CD14-positive monocyte (primary cell): ENCODE data around the gene AXL. TPM values are rescaled to one million over a fixed set of nuclear protein-coding genes. Genes with fewer than 3 reads are reported as not detected.

Source experiments
- DNase-seq, 3 donors: peaks; one replicate each; pipeline ENCODE4 v3.0.0-alpha.2; 2011 to 2022
- H2AFZ ChIP-seq: 2 replicates; pipeline ENCODE4 v1.6.0; 2012; ENCODE audit warnings: mild to moderate bottlenecking, low read depth, low read length, inconsistent platforms; ENCODE audit not compliant: insufficient read depth, poor library complexity, severe bottlenecking
- H3K27ac ChIP-seq, 2 donors: 1 replicate in 1 of 2; 2 replicates in 1 of 2; pipeline ENCODE4 v1.5.1; 2012 to 2013; ENCODE audit warnings: low read length in 2 of 2, control low read depth in 1 of 2, inconsistent platforms in 1 of 2, low read depth in 1 of 2, mild to moderate bottlenecking in 1 of 2
- H3K27me3 ChIP-seq, 2 donors: one replicate each; pipeline versions ENCODE4 v1.6.0 to v1.6.1; 2011 to 2013; ENCODE audit warnings: low read length in 2 of 2; ENCODE audit not compliant: control insufficient read depth in 2 of 2, insufficient read depth in 2 of 2
- H3K36me3 ChIP-seq, 2 donors: replicated peaks in 1 of 2; 1 replicate in 1 of 2; 2 replicates in 1 of 2; pipeline versions ENCODE4 v1.5.1 to v1.6.1; 2012 to 2013; ENCODE audit warnings: low read length in 2 of 2, control low read depth in 1 of 2, inconsistent platforms in 1 of 2, mild to moderate bottlenecking in 1 of 2; ENCODE audit not compliant: insufficient read depth in 2 of 2, control insufficient read depth in 1 of 2
- H3K4me1 ChIP-seq, 2 donors: 1 replicate in 1 of 2; 2 replicates in 1 of 2; pipeline versions ENCODE4 v1.5.1 to v1.6.1; 2012 to 2013; ENCODE audit warnings: low read length in 2 of 2, control low read depth in 1 of 2, inconsistent platforms in 1 of 2, mild to moderate bottlenecking in 1 of 2, moderate library complexity in 1 of 2; ENCODE audit not compliant: insufficient read depth in 2 of 2, control insufficient read depth in 1 of 2
- H3K4me2 ChIP-seq: replicated peaks from 2 replicates; pipeline ENCODE3; 2012; ENCODE audit warnings: low read length, moderate library complexity, mild to moderate bottlenecking; ENCODE audit not compliant: poor library complexity, severe bottlenecking; ENCODE audit errors: extremely low read depth
- H3K4me3 ChIP-seq, 3 experiments: fragments of 200-600 bp in 1 of 3; sonication (generic) in 1 of 3; replicated peaks in 1 of 3; 1 replicate in 2 of 3; 2 replicates in 1 of 3; pipeline ENCODE4 v1.5.1; 2011 to 2013; ENCODE audit warnings: low read length in 3 of 3, mild to moderate bottlenecking in 3 of 3, control low read depth in 2 of 3, low read depth in 2 of 3, inconsistent platforms in 1 of 3, moderate library complexity in 1 of 3
- H3K79me2 ChIP-seq: 2 replicates; pipeline ENCODE4 v1.6.0; 2012; ENCODE audit warnings: mild to moderate bottlenecking, control low read depth, inconsistent platforms, low read length, moderate library complexity; ENCODE audit not compliant: insufficient read depth
- H3K9ac ChIP-seq: 2 replicates; pipeline ENCODE4 v1.6.0; 2017; ENCODE audit warnings: low read length, mild to moderate bottlenecking; ENCODE audit not compliant: insufficient read depth, poor library complexity, severe bottlenecking
- H3K9me3 ChIP-seq, 2 donors: replicated peaks in 1 of 2; 1 replicate in 1 of 2; 2 replicates in 1 of 2; pipeline versions ENCODE4 v1.5.1 to v1.6.1; 2012 to 2013; ENCODE audit warnings: low read length in 2 of 2, control low read depth in 1 of 2; ENCODE audit not compliant: control insufficient read depth in 1 of 2, insufficient read depth in 1 of 2
- H4K20me1 ChIP-seq: 2 replicates; pipeline ENCODE4 v1.6.0; 2012; ENCODE audit warnings: mild to moderate bottlenecking, low read length, control low read depth, moderate library complexity; ENCODE audit not compliant: insufficient read depth
- H3K27ac Mint-ChIP-seq, 7 donors: one replicate each; pipeline ENCODE4 v1.8.0; 2020; ENCODE audit warnings: mild to moderate bottlenecking in 7 of 7, mixed read lengths in 7 of 7, moderate library complexity in 6 of 7, inconsistent platforms in 2 of 7
- H3K27me3 Mint-ChIP-seq, 3 donors: one replicate each; pipeline ENCODE4 v1.8.0; 2021 to 2022; ENCODE audit warnings: low read depth in 3 of 3, mild to moderate bottlenecking in 3 of 3, mixed read lengths in 3 of 3, moderate library complexity in 3 of 3, inconsistent platforms in 1 of 3
- H3K36me3 Mint-ChIP-seq, 2 donors: one replicate each; pipeline ENCODE4 v1.8.0; 2020; ENCODE audit warnings: mixed read lengths in 2 of 2, inconsistent platforms in 1 of 2, mild to moderate bottlenecking in 1 of 2
- H3K4me1 Mint-ChIP-seq: one replicate; pipeline ENCODE4 v1.8.0; 2020; ENCODE audit warnings: mild to moderate bottlenecking, mixed read lengths
- H3K4me3 Mint-ChIP-seq, 2 donors: one replicate each; pipeline ENCODE4 v1.8.0; 2020; ENCODE audit warnings: mild to moderate bottlenecking in 2 of 2, mixed read lengths in 2 of 2, moderate library complexity in 1 of 2
- H3K9me3 Mint-ChIP-seq, 7 donors: one replicate each; pipeline ENCODE4 v1.8.0; 2020 to 2022; ENCODE audit warnings: mixed read lengths in 7 of 7, mild to moderate bottlenecking in 6 of 7, moderate library complexity in 6 of 7, inconsistent platforms in 2 of 7
- WGBS: methylation state at CpG from one replicate; pipeline ENCODE4 v1.1.5; 2013; ENCODE audit warnings: missing lambda C conversion rate; ENCODE audit not compliant: insufficient coverage; 5-methylcytosine and 5-hydroxymethylcytosine counted together
- intact Hi-C, 2 donors: fragments of 100-400 bp; cut with micrococcal nuclease; formaldehyde crosslinking; loops; one replicate each; pipeline versions ENCODE4 v1.15.0 to v1.15.1; 2023
- polyA plus RNA-seq, 3 donors: library from polyadenylated mRNA; depleted of rRNA in 1 of 3; unstranded in 2 of 3; stranded (reverse) in 1 of 3; fragments of 300-500 nt in 2 of 3; fragments of >200 nt in 1 of 3; fragmentation: Illumina TruSeq in 2 of 3; gene quantifications; 1 replicate in 2 of 3; 2 replicates in 1 of 3; pipeline ENCODE4 v1.2.3, GENCODE V29; 2012 to 2021
- TF ChIP-seq, protein P1 (sequence below): fragments of 200-600 bp; IDR thresholded peaks from one replicate; pipeline ENCODE4 v1.8.0; 2022; ENCODE audit warnings: antibody characterized with exemption, mild to moderate bottlenecking

Gene AXL
- polyA plus RNA-seq, 3 donors = 0.05 to 0.07 TPM; not detected in 1

DNA sequence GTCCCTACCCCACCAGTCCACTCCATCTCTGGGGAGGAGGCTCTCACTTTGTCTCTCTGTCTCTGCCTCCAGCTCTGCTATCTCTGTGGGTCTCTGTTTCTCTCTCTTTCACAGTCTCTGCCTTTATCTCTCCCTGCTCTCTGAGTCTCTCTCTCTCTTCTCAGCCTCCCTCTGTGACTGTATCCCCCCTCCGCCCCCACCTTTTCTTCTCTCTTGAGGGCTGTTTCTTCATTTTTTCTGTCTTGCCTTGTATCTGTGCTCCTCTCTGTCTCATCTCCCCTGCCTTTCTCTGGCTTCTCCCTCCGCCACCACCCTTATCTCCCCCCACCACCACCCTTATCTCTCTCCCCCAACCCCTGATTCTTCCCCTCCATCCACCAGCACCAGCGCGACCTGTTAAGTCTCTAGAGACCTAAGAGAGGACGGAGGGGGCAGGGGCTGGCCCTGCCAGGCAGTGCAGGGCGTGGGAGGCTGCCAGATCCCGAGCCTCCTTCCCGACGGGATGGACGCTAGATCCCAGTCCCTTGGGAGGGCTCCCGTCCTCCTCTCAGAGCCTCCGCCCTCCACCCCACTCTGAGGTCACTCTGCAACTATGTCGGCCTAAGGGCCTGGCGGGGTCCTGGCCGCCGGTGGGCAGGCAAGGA, 1.0 kb downstream of the AXL start:
- Histone ChIP-seq H4K20me1 (no peaks in the 10 kb centered on the region), H3K4me3 (no peak overlapping the region), H3K36me3 (no peaks in the 10 kb centered on the region), H3K9ac (no peak overlapping the region), H3K4me2 (no peak overlapping the region), H3K9me3 (no peaks in the 10 kb centered on the region), H3K79me2 (no peaks in the 10 kb centered on the region), H2AFZ (no peak overlapping the region), H3K4me1 (peaks cover 15 to 19% of the 10 kb centered on the region in 2 donors), H3K27ac (no peak overlapping the region), H3K27me3 (peaks cover 0 to 35% of the 10 kb centered on the region in 2 donors)
- DNase-seq = no peak
- Mint-ChIP-seq H3K9me3 (peaks cover 0 to 4% (median 0%) of the 10 kb centered on the region in 7 donors), H3K27me3 (peaks cover 33 to 65% (median 36%) of the 10 kb centered on the region in 3 donors), H3K4me1 (peaks cover 33% of the 10 kb centered on the region), H3K36me3 (peaks cover 0 to 3% of the 10 kb centered on the region in 2 donors), H3K27ac (no peak overlapping the region), H3K4me3 (peak overlapping the region in 1 of 2 donors; percentile 37)
- TF ChIP-seq, protein P1, sequence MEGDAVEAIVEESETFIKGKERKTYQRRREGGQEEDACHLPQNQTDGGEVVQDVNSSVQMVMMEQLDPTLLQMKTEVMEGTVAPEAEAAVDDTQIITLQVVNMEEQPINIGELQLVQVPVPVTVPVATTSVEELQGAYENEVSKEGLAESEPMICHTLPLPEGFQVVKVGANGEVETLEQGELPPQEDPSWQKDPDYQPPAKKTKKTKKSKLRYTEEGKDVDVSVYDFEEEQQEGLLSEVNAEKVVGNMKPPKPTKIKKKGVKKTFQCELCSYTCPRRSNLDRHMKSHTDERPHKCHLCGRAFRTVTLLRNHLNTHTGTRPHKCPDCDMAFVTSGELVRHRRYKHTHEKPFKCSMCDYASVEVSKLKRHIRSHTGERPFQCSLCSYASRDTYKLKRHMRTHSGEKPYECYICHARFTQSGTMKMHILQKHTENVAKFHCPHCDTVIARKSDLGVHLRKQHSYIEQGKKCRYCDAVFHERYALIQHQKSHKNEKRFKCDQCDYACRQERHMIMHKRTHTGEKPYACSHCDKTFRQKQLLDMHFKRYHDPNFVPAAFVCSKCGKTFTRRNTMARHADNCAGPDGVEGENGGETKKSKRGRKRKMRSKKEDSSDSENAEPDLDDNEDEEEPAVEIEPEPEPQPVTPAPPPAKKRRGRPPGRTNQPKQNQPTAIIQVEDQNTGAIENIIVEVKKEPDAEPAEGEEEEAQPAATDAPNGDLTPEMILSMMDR = no peak
- 70% methylated on average over 5 of the region's 16 CpGs for WGBS
- intact Hi-C loops = no loop called here

DNA sequence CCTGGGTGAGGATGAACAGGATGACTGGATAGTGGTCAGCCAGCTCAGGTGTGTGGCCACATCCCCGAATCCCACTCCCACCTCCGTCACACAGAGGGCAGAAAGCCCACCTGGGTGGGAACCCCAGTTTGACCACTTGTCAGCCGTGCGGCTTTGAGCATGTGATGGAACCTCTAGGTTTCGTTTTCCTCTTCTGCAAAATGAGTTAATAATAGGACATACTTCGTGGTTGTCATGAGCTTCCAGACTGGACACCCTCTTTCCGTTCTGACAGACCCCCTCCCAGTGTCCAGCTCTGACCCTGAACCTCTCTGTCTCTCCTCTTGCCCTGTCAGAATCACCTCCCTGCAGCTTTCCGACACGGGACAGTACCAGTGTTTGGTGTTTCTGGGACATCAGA, 1.8 kb downstream of the AXL start:
- Histone ChIP-seq H3K4me3 (peak overlapping the region in 1 of 3 experiments; percentile 36), H3K4me2 (peak overlapping the region; percentile 41)
- H3K9me3 Mint-ChIP-seq = peaks cover 0 to 8% (median 0%) of the 10 kb centered on the region in 7 donors

More for the DNA sequence above, 1.8 kb downstream of the AXL start:
- intact Hi-C loops = no loop called here
- Mint-ChIP-seq H3K4me1 (peaks cover 40% of the 10 kb centered on the region), H3K27ac (no peak overlapping the region), H3K27me3 (peaks cover 37 to 73% (median 44%) of the 10 kb centered on the region in 3 donors), H3K36me3 (peaks cover 0 to 8% of the 10 kb centered on the region in 2 donors), H3K4me3 (peak overlapping the region; percentile 51 to 57)
- WGBS = 89% methylated on average over 3 of the region's 9 CpGs
- Histone ChIP-seq H2AFZ (no peak overlapping the region), H3K9me3 (no peaks in the 10 kb centered on the region), H3K27ac (no peak overlapping the region), H3K27me3 (peaks cover under 1 to 41% of the 10 kb centered on the region in 2 donors), H3K36me3 (no peaks in the 10 kb centered on the region), H4K20me1 (no peaks in the 10 kb centered on the region), H3K4me1 (peaks cover 16 to 21% of the 10 kb centered on the region in 2 donors), H3K9ac (no peak overlapping the region), H3K79me2 (no peaks in the 10 kb centered on the region)
- no peak for DNase-seq
- TF ChIP-seq, protein P1 = no peak
